ENCODE data around the gene PTPN1. TPM values are rescaled to one million over a fixed set of nuclear protein-coding genes. Genes with fewer than 3 reads are reported as not detected.

The PTPN1 gene
- total RNA-seq, 2 donors from 2014 or later, result 33.2 to 37.9 TPM

GRCh38 chr20:50630578-50631263 lies 120.5 kb downstream of the PTPN1 start:
- Histone ChIP-seq H3K9me3 (no peaks in the 10 kb centered on the region), H3K27ac (no peak overlapping the region), H3K36me3 (no peaks in the 10 kb centered on the region), H3K27me3 (no peaks in the 10 kb centered on the region), H3K4me3 (no peak overlapping the region), H3K4me1 (no peaks in the 10 kb centered on the region), H3K9ac (ENCODE audit: low read depth in 2 of 2, low read length in 2 of 2) (no peak overlapping the region)
- DNase-seq, result no peak
- TF ChIP-seq, protein P1, sequence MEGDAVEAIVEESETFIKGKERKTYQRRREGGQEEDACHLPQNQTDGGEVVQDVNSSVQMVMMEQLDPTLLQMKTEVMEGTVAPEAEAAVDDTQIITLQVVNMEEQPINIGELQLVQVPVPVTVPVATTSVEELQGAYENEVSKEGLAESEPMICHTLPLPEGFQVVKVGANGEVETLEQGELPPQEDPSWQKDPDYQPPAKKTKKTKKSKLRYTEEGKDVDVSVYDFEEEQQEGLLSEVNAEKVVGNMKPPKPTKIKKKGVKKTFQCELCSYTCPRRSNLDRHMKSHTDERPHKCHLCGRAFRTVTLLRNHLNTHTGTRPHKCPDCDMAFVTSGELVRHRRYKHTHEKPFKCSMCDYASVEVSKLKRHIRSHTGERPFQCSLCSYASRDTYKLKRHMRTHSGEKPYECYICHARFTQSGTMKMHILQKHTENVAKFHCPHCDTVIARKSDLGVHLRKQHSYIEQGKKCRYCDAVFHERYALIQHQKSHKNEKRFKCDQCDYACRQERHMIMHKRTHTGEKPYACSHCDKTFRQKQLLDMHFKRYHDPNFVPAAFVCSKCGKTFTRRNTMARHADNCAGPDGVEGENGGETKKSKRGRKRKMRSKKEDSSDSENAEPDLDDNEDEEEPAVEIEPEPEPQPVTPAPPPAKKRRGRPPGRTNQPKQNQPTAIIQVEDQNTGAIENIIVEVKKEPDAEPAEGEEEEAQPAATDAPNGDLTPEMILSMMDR (IDR thresholded peaks at IDR 0.05), result no peak
- intact Hi-C loops (cut with DNase I), result no loop called here

DNA sequence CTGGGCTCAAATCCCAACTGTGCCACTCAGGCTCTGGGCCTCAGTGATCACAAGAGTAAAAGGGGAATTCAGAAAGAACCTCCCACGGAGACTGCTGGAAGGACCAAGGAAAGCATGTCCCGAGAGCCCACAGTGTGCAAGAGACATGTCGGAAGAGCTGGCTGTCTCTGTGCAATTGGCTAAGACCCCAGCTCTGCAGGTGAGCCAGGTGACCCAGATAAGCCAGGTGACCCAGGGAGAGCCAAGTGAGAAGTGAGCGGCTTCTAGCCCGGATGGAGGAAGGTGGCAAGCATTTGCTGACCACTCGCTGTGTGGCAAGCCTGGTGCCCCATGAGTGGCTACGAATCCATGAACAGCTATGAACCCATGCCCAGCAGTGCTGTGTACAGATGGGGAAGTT lies 122.1 kb downstream of the PTPN1 start:
- intact Hi-C loops (cut with DNase I), result no loop called here
- H3K9ac ChIP-seq (ENCODE audit: low read depth in 2 of 2, low read length in 2 of 2), result no peak overlapping the region

DNA sequence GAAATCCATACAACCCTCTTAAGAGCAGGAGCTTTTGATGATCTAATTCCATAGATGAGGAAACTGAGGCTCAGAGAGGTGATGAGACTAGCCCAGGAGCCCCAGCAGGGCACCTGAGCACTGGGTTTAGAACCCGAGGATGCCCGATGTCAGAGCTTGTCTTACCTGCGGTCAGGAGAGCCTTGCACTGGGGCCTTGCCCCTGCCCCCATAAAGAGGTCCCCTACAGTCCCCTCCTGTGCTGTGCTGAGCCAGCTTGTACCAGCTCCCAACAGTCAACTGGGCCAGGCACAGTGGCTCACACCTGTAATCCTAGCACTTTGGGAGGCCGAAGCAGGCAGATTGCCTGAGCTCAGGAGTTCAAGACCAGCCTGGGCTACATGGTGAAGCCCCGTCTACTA lies 122.5 kb downstream of the PTPN1 start:
- H3K27ac ChIP-seq, result no peak overlapping the region
- intact Hi-C loops (cut with DNase I), result no loop called here
- no peak overlapping the region for H3K9ac ChIP-seq (ENCODE audit: low read depth in 2 of 2, low read length in 2 of 2)
- H3K36me3 ChIP-seq, result no peaks in the 10 kb centered on the region
- H3K27me3 ChIP-seq, result no peaks in the 10 kb centered on the region
- H3K9me3 ChIP-seq, result no peaks in the 10 kb centered on the region
- no peak for DNase-seq
- H3K4me3 ChIP-seq, result no peak overlapping the region
- H3K4me1 ChIP-seq, result no peaks in the 10 kb centered on the region
- TF ChIP-seq, protein P1 (IDR thresholded peaks at IDR 0.05), result no peak

More for the DNA sequence above, 122.1 kb downstream of the PTPN1 start:
- DNase-seq, result no peak
- Histone ChIP-seq H3K4me3 (no peak overlapping the region), H3K36me3 (no peaks in the 10 kb centered on the region), H3K9me3 (no peaks in the 10 kb centered on the region), H3K4me1 (no peaks in the 10 kb centered on the region), H3K27me3 (no peaks in the 10 kb centered on the region), H3K27ac (no peak overlapping the region)
- TF ChIP-seq, protein P1 (IDR thresholded peaks at IDR 0.05), result no peak

GRCh38 chr20:50633361-50633760 lies 123.2 kb downstream of the PTPN1 start:
- no peaks in the 10 kb centered on the region for H3K9me3 ChIP-seq
- H3K27me3 ChIP-seq, result no peaks in the 10 kb centered on the region
- no peak for DNase-seq
- H3K36me3 ChIP-seq, result no peaks in the 10 kb centered on the region
- H3K4me1 ChIP-seq, result no peaks in the 10 kb centered on the region
- H3K4me3 ChIP-seq, result no peak overlapping the region
- H3K9ac ChIP-seq (ENCODE audit: low read depth in 2 of 2, low read length in 2 of 2), result no peak overlapping the region
- no peak overlapping the region for H3K27ac ChIP-seq
- TF ChIP-seq, protein P1 (IDR thresholded peaks at IDR 0.05), result no peak
- intact Hi-C loops (cut with DNase I), result no loop called here

GRCh38 chr20:50634191-50634590 lies 124.0 kb downstream of the PTPN1 start:
- TF ChIP-seq, protein P1 (IDR thresholded peaks at IDR 0.05), result no peak
- H3K9ac ChIP-seq (ENCODE audit: low read depth in 2 of 2, low read length in 2 of 2), result no peak overlapping the region
- intact Hi-C loops (cut with DNase I), result no loop called here
- DNase-seq, result no peak
- H3K27me3 ChIP-seq, result no peaks in the 10 kb centered on the region
- no peak overlapping the region for H3K4me3 ChIP-seq
- no peaks in the 10 kb centered on the region for H3K36me3 ChIP-seq
- no peak overlapping the region for H3K27ac ChIP-seq
- no peaks in the 10 kb centered on the region for H3K9me3 ChIP-seq
- H3K4me1 ChIP-seq, result no peaks in the 10 kb centered on the region

Small RNAs within 50 kb of the gene (microRNA-seq; reads per million reads assigned to microRNA genes)
- not detected for gene MIR1302-5
- gene MIR645, result not detected

Other genes starting within 250 kb of the PTPN1 start
- gene RIPOR3, start 181.2 kb downstream of the PTPN1 start, total RNA-seq, result 1 to 10 TPM; 1.9 to 2.9 TPM
- 10 to 100 TPM; 16.6 to 35.6 TPM for gene PARD6B, start 221.2 kb downstream of the PTPN1 start, total RNA-seq

Measured in colonic mucosa (tissue), 4 donors.